Measurements from ENCODE around the gene HBB. TPM values are rescaled to one million over a fixed set of nuclear protein-coding genes. Genes with fewer than 3 reads are reported as not detected.
A peak's percentile ranks its signal among the peaks of the same experiment; 100 is the strongest.

Gene HBB
- total RNA-seq, 1 donor from 2014 or later = not detected

- H3K4me3 ChIP-seq = no peak overlapping the region
- Mint-ChIP-seq H3K36me3 (no peaks in the 10 kb centered on the region), H3K4me1 (no peaks in the 10 kb centered on the region), H3K4me3 (no peak overlapping the region), H3K27me3 (ENCODE audit: insufficient read depth, low read depth) (peaks cover 2% of the 10 kb centered on the region), H3K9me3 (no peaks in the 10 kb centered on the region), H3K27ac (no peak overlapping the region)
- no peaks in the 10 kb centered on the region for H4K20me1 ChIP-seq (ENCODE audit: low read depth)
- no peak overlapping the region for H3K27ac ChIP-seq
- no peaks in the 10 kb centered on the region for H3K27me3 ChIP-seq
- H3K79me2 ChIP-seq (ENCODE audit: low read depth) = no peaks in the 10 kb centered on the region
- DNase-seq (ENCODE audit: low spot score) = no peak
- H3K36me3 ChIP-seq = no peaks in the 10 kb centered on the region
- TF ChIP-seq EZH2phosphoT487 (IDR thresholded peaks at IDR 0.05) = no peak
- no peak for TF ChIP-seq EZH2 (IDR thresholded peaks at IDR 0.05)
- no peak for TF ChIP-seq CTCF (IDR thresholded peaks at IDR 0.05)
- peak overlapping the region; percentile 5 for H2AFZ ChIP-seq (replicated peaks)
- no peak overlapping the region for H3K9ac ChIP-seq
- H3F3A ChIP-seq (ENCODE audit: low read depth) = no peaks in the 10 kb centered on the region
- H3K4me1 ChIP-seq = no peaks in the 10 kb centered on the region
- H3K4me2 ChIP-seq = no peak overlapping the region
- no peaks in the 10 kb centered on the region for H3K9me3 ChIP-seq (ENCODE audit: low read depth)
These were observed 13.6 kb upstream of the HBB start for GRCh38 chr11:5240458-5240857.

DNA sequence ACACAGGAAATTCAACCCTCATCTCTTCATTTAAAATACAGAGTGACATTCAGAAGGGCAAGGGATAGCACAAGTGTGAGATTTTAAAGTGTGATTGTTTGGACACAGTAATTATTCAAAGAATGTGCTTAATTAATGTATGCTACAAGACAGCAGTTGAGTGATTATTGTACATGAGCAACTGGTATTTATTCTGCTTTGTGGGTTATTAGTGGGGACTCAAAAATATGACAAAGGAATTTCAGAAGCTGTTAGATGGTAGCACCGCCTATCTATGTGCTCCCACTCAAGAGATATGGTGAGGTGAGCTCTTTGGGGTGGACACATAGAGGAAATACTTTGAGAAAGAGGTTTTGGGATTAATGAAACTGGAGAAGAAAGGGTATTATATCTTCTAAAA is 13.2 kb upstream of the HBB start:
- DNase-seq (ENCODE audit: low spot score) = no peak
- H3K36me3 ChIP-seq = no peaks in the 10 kb centered on the region
- TF ChIP-seq EZH2 (IDR thresholded peaks at IDR 0.05) = no peak
- TF ChIP-seq CTCF (IDR thresholded peaks at IDR 0.05) = no peak

DNA sequence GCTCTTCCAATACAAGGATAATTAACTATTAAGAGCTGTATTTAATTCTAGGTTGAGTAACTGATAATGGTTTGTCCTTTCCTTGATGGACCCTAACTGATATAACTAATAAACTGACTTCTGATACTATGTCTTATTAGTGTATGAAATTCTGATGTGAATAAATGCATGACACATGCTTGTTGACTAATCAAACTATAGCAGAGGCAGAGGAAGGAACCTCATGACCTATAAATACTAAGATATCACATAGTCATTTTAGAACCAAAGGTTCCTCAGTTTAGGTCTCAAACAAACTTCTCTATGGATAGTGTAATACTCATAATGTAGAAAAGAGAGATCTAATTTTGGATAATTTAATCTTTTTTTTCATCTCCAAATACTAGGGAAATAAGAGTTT is 12.2 kb upstream of the HBB start:
- Histone ChIP-seq H3K27ac (no peak overlapping the region), H3K4me1 (no peaks in the 10 kb centered on the region), H3K4me2 (no peak overlapping the region), H3K79me2 (ENCODE audit: low read depth) (no peaks in the 10 kb centered on the region), H3K9ac (no peak overlapping the region), H2AFZ (replicated peaks) (no peak overlapping the region), H4K20me1 (ENCODE audit: low read depth) (no peaks in the 10 kb centered on the region), H3K36me3 (no peaks in the 10 kb centered on the region), H3F3A (ENCODE audit: low read depth) (no peaks in the 10 kb centered on the region), H3K27me3 (no peaks in the 10 kb centered on the region), H3K9me3 (ENCODE audit: low read depth) (no peaks in the 10 kb centered on the region), H3K4me3 (no peak overlapping the region)
- DNase-seq (ENCODE audit: low spot score) = no peak
- H3K27ac Mint-ChIP-seq = no peak overlapping the region
- no peaks in the 10 kb centered on the region for H3K4me1 Mint-ChIP-seq
- TF ChIP-seq EZH2phosphoT487 (IDR thresholded peaks at IDR 0.05) (no peak), EZH2 (IDR thresholded peaks at IDR 0.05) (no peak), CTCF (IDR thresholded peaks at IDR 0.05) (no peak)
- H3K4me3 Mint-ChIP-seq = no peak overlapping the region
- H3K9me3 Mint-ChIP-seq = no peaks in the 10 kb centered on the region
- no peaks in the 10 kb centered on the region for H3K36me3 Mint-ChIP-seq
- peaks cover 2% of the 10 kb centered on the region for H3K27me3 Mint-ChIP-seq (ENCODE audit: insufficient read depth, low read depth)

More for the DNA sequence above, 13.2 kb upstream of the HBB start:
- Mint-ChIP-seq H3K9me3 (no peaks in the 10 kb centered on the region), H3K4me3 (no peak overlapping the region), H3K27me3 (ENCODE audit: insufficient read depth, low read depth) (peaks cover 2% of the 10 kb centered on the region), H3K4me1 (no peaks in the 10 kb centered on the region), H3K36me3 (no peaks in the 10 kb centered on the region), H3K27ac (no peak overlapping the region)
- no peaks in the 10 kb centered on the region for H3K4me1 ChIP-seq
- no peaks in the 10 kb centered on the region for H3F3A ChIP-seq (ENCODE audit: low read depth)
- no peaks in the 10 kb centered on the region for H3K27me3 ChIP-seq
- no peaks in the 10 kb centered on the region for H3K9me3 ChIP-seq (ENCODE audit: low read depth)
- peak overlapping the region; percentile 5 for H2AFZ ChIP-seq (replicated peaks)
- no peak overlapping the region for H3K27ac ChIP-seq
- H4K20me1 ChIP-seq (ENCODE audit: low read depth) = no peaks in the 10 kb centered on the region
- H3K4me2 ChIP-seq = no peak overlapping the region
- no peak overlapping the region for H3K9ac ChIP-seq
- H3K79me2 ChIP-seq (ENCODE audit: low read depth) = no peaks in the 10 kb centered on the region
- no peak overlapping the region for H3K4me3 ChIP-seq

GRCh38 chr11:5238486-5238885 is 11.6 kb upstream of the HBB start:
- no peak overlapping the region for H2AFZ ChIP-seq (replicated peaks)

More at GRCh38 chr11:5238486-5238885, 11.6 kb upstream of the HBB start:
- no peak for TF ChIP-seq EZH2phosphoT487 (IDR thresholded peaks at IDR 0.05)
- H3K27me3 ChIP-seq = no peaks in the 10 kb centered on the region
- H3K9me3 ChIP-seq (ENCODE audit: low read depth) = no peaks in the 10 kb centered on the region
- Mint-ChIP-seq H3K4me3 (no peak overlapping the region), H3K27ac (no peak overlapping the region), H3K4me1 (no peaks in the 10 kb centered on the region), H3K27me3 (ENCODE audit: insufficient read depth, low read depth) (peaks cover 2% of the 10 kb centered on the region), H3K9me3 (no peaks in the 10 kb centered on the region), H3K36me3 (no peaks in the 10 kb centered on the region)
- H3K4me1 ChIP-seq = no peaks in the 10 kb centered on the region
- no peak overlapping the region for H3K4me2 ChIP-seq
- H3K9ac ChIP-seq = no peak overlapping the region
- H3K4me3 ChIP-seq = no peak overlapping the region
- H3K79me2 ChIP-seq (ENCODE audit: low read depth) = no peaks in the 10 kb centered on the region
- no peak overlapping the region for H3K27ac ChIP-seq
- H3K36me3 ChIP-seq = no peaks in the 10 kb centered on the region
- no peak for DNase-seq (ENCODE audit: low spot score)
- H4K20me1 ChIP-seq (ENCODE audit: low read depth) = no peaks in the 10 kb centered on the region
- no peaks in the 10 kb centered on the region for H3F3A ChIP-seq (ENCODE audit: low read depth)

All from neural progenitor cell (in vitro differentiated cells).